Superior temporal gyrus (tissue), 1 donor: Measurements from ENCODE around the gene PRKRA.
"Not testable (repeated sequence)": the region's sequence is repeated elsewhere in the genome, so short reads cannot be mapped to it uniquely, and the experiment has no call there.

Experiments
- DNase-seq: peaks from one replicate; pipeline ENCODE4 v3.0.0-alpha.2; 2016; ENCODE audit errors: extremely low spot score

The PRKRA gene

DNA sequence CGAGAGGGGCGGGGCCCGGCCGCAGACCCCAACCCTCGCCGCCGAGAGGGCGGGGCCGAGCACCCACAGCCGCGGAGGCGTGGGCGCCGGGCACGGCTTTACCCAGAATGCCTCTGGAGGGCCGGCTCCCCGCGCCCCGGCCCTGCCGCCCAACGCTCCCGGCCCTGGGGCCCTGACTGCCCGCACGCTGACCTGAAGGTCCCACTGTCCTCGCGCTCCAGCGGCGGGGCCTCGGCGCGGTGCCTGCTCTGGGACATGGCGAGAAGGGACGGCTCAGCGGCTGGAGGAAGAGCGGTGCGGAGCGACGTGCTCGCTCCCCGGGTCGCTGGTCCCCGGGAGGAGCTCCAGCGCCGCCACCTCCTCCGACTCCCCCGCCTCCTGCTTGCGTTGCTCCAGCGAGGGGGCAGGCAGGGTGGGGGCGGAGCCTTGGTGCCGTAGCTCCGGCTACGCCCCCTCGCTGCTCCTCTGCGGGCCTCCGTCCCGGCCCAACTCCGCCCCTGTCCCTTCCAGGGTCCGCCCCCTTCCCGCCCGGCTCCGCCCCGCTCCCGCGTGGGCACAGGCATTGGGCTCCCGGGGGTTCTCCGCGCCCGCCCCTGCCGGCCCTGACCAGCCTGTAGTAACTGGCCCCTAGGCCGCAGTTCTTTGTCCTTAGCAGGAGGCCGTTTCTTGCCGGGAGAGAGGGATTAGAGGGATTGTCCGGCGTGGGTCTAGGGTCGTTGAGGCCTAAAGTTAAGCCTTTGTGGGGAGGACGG, at the start of gene PRKRA, which contains the start of gene PJVK:
Gene PRKRA (minus strand): TSS at position 402 of the 752 bp plus-strand sequence. CDS start 145 bp downstream, at position 257.
Gene PJVK (plus strand): TSS at position 605 of the 752 bp plus-strand sequence. CDS start 2,032 bp downstream, outside the sequence.
- DNase-seq = peak; percentile 96

- DNase-seq = no peak
Observed at GRCh38 chr2:178499640-178500039, 48.7 kb upstream of the PRKRA start.

GRCh38 chr2:178498137-178498536, 47.2 kb upstream of the PRKRA start:
- no peak for DNase-seq

DNA sequence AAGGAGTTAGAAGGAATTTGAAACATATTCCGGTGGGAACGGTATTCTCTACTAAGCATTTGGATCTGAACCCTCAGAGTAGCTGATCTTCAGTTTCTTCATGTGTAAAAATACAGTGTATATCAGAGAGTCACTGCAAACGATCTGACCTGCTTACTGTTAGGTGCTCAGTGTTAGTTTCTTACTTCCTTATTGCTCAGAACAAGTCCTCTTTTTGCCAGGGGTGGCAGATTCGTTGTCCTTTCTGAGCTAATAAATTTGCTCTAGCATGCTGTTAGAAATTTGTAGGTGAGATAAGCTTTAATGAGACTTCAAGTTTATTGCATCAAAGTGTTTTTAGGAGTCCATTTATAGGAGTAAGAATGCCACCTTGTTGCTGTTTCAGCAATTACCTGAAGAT, 45.1 kb upstream of the PRKRA start:
- no peak for DNase-seq

GRCh38 chr2:178491612-178492011, 40.6 kb upstream of the PRKRA start:
- no peak for DNase-seq

GRCh38 chr2:178485356-178485755, 34.4 kb upstream of the PRKRA start:
- DNase-seq = no peak

GRCh38 chr2:178484245-178485041, 33.5 kb upstream of the PRKRA start:
- DNase-seq = peak; percentile 68

GRCh38 chr2:178482437-178482836, 31.5 kb upstream of the PRKRA start:
- DNase-seq = no peak

DNA sequence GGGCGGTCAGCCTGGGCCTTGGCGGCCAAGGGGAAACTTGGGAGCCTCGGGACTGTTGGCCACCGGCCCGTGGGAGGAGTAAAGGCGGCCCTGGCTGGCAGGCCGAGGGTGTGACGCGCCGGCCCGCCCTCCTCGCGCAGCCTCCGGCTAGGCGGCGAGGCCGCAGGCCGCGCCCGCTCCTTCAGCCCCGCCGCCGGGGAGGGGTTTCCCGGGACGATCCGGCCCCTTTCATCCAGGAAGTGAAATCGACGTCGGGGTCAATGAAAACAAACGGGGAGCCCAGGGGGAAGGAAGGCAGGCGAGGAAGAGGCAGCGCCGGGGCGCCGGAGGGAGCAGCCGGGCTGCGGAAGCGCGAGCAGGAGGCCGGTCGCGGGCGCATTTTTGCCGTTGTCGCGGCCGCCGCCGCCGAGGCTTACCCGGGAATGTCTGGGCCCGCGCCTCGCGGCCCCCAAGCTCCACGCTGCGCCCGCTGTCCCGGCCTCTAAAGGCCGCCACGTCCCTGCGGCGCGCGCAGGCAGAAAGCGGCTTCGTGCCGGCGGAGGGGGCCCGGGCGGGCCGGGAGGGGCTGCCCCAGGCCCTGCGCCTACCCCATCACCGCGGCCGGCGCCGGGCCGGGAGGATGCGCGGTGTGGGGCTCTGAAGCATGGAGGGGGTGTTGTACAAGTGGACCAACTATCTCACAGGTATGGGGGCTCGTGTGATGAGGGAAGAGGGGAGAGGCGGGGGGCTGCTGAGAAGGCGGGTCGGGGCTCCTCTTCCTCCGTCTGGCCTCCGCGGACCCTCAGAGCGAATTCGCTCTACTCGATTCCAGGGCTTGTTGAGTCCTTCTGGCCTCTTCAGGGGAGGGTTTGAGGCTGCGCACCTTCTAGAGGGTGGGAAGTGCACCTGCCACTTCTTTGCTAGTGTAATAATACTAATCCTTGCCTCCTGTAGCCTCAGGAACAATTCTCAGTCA, 29.5 kb upstream of the PRKRA start, which contains the start of gene PLEKHA3:
Gene PLEKHA3 (plus strand): TSS at position 231 of the 955 bp plus-strand sequence. CDS start 413 bp downstream, at position 644.
- DNase-seq = peak; percentile 93

DNA sequence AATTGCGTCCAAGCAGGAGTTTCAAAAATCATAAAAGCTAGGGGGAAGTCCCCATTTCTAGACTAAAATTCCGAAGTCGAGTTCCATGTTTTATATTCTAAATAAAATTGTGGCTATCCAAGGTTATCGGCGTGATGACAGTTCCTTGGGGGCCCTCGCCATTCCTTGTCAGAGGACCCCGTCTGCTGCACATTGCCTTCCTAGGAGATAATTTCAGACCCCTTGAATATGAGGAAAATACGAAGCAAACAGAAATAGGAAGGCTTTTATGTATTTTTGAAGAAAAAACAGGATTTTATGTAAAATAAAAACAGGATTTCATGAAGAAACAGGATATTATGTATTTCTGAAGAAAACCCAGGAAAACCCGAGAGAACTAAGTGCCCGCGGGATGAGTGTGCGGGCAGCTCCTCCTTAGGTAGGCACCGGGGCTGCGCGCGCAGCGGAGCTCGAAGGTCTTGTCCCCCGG, 28.8 kb upstream of the PRKRA start:
- no peak for DNase-seq

GRCh38 chr2:178479275-178479616, 28.3 kb upstream of the PRKRA start:
- DNase-seq = peak; percentile 44

GRCh38 chr2:178478439-178479274, 27.7 kb upstream of the PRKRA start, which contains the start of gene FKBP7:
TSS of gene FKBP7 (minus strand) at chr2:178478600. CDS start at chr2:178478499, 101 bp downstream.
- DNase-seq = peak; percentile 93

DNA sequence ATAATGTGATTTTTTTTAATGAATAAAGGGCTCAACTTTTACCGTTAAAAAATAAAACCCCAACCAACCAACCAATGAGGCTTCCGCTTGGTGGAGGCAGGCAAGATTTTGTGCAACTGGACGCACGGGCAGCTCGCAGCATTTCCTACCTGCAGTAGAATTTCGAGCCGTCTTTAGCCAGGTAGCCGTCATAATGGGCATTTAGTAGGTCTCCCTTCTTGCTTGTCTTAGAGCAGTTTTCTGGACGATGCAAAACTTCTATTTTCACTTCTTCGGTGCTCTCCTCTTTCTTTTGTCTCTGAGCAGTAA, 27.1 kb upstream of the PRKRA start:
- no peak for DNase-seq

DNA sequence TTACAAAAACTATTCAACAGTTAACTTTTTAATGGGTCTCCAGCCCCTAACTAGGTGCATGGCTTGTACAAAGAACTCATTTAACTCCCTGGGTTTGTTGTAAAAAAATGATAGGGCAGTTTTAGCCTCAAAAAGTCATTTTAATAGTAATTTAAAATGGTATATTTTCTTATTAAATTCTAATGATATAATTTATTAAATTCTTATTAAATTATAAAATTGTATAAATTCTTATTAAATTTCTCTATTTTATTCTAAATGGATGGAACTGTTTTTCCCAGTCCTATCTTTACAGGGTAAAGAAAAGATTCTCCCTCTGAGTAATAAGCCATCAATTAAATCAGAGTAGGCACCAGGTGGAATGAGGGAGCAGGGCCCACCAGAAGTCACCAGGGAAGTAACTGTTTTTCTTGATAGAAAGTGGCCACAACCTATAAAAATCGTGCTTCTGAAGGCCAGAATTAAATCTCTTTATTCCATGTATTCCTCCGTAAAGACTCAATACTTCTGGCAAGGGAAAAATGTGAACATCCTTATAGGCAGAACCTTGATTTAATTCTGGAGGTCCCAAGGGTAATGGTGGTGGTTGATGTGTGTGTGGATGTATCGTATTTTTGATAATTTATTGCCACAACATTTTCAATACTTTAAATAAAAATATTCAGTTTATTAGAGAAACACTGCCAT, 26.6 kb upstream of the PRKRA start:
- peak; percentile 28 for DNase-seq

- DNase-seq = no peak
Observed at GRCh38 chr2:178476477-178476876, 25.5 kb upstream of the PRKRA start.

DNA sequence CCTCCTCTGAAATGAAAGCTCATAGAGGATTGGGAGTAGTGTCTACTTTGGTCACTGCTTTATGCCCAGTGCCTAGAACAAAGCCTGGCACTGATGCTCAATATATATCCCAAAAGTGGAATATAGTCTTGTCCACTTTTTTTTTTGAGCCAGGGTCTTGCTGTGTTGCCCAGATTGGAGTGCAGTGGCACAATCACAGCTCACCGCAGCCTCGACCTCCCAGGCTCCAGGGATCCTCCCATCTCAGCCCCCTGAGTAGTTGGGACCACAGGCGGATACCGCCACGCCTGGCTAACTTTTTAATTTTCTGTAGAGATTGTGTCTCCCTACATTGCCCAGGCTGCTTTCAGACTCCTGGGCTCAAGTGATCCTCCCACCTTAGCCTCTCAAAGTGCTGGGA, 23.6 kb upstream of the PRKRA start:
- no peak for DNase-seq

GRCh38 chr2:178473931-178474330, 23.0 kb upstream of the PRKRA start:
- DNase-seq = no peak

- no peak for DNase-seq
Observed at GRCh38 chr2:178473373-178473772, 22.4 kb upstream of the PRKRA start.

GRCh38 chr2:178471313-178471712, 20.3 kb upstream of the PRKRA start:
- DNase-seq = not testable (repeated sequence)

- no peak for DNase-seq
Observed at GRCh38 chr2:178469219-178469849, 18.4 kb upstream of the PRKRA start.
